ENCODE measurements around the gene PACRG. TPM values are rescaled to one million over a fixed set of nuclear protein-coding genes. Genes with fewer than 3 reads are reported as not detected.

PACRG gene
- total and polyA plus RNA-seq, 10 of the 15 experiments (the other 5 are each of a cell fraction or from before 2014, with no cell fraction given), result not detected

- CTCF ChIA-PET, result no interaction called here
Observed at GRCh38 chr6:163095401-163095800, 367.6 kb downstream of the PACRG start.

GRCh38 chr6:163098827-163099479, 371.2 kb downstream of the PACRG start:
- Histone ChIP-seq H2AFZ (ENCODE audit: control insufficient read depth, low read depth, low read length) (no peak overlapping the region), H3K27me3 (replicated peaks in 1 of 2; ENCODE audit: control insufficient read depth in 2 of 2, insufficient read depth in 2 of 2, low read length in 1 of 2) (no peaks in the 10 kb centered on the region; a peak in 1 of 4 replicates), H4K20me1 (ENCODE audit: control insufficient read depth, insufficient read depth) (no peaks in the 10 kb centered on the region), H3K79me2 (ENCODE audit: control insufficient read depth, insufficient read depth, low read length) (no peaks in the 10 kb centered on the region), H3K27ac (ENCODE audit: control insufficient read depth, insufficient read depth) (no peak overlapping the region), H3K9me3 (replicated peaks; ENCODE audit: control insufficient read depth, insufficient read depth, low read length) (no peaks in the 10 kb centered on the region), H3K36me3 (ENCODE audit: control insufficient read depth in 2 of 2, insufficient read depth in 2 of 2, low read length in 1 of 2) (no peaks in the 10 kb centered on the region), H3K9ac (ENCODE audit: control insufficient read depth, insufficient read depth, low read length) (no peak overlapping the region), H3K4me1 (ENCODE audit: control insufficient read depth, insufficient read depth, low read length) (no peaks in the 10 kb centered on the region), H3K4me2 (ENCODE audit: control insufficient read depth, insufficient read depth) (no peak overlapping the region), H3K4me3 (no peak overlapping the region)
- ChIA-PET RAD21 (ENCODE audit: unreplicated experiment) (no interaction called here), SMC1A (ENCODE audit: uncharacterized antibody, unreplicated experiment) (interaction anchor here (0.6 kb wide), 1 partner anchor 993 kb away, joined by 3 read pairs; no protein-coding TSS in a partner anchor), CTCF (no interaction called here), POLR2A (no interaction called here)
- in situ Hi-C loops (cut with MboI) (no loop called here), intact Hi-C loops (cut with micrococcal nuclease; ENCODE audit: unreplicated experiment) (no loop called here)
- BruUV-seq (replicated peaks), result no TSS peak
- ATAC-seq (no peak), FAIRE-seq (no peak), DNase-seq (ENCODE audit: low read depth, low spot score) (no peak)
- 44% methylated on average over 8 of the region's 8 CpGs for WGBS (ENCODE audit: insufficient coverage, insufficient replicate concordance, low lambda C conversion rate, missing lambda C conversion rate)
- TF ChIP-seq STAT3 (IDR thresholded peaks at IDR 0.05; ENCODE audit: low read depth, low read length), result no peak
- TF ChIP-seq NFIC (IDR thresholded peaks at IDR 0.05; ENCODE audit: low read depth, low read length), result no peak
- TF ChIP-seq, protein P1, sequence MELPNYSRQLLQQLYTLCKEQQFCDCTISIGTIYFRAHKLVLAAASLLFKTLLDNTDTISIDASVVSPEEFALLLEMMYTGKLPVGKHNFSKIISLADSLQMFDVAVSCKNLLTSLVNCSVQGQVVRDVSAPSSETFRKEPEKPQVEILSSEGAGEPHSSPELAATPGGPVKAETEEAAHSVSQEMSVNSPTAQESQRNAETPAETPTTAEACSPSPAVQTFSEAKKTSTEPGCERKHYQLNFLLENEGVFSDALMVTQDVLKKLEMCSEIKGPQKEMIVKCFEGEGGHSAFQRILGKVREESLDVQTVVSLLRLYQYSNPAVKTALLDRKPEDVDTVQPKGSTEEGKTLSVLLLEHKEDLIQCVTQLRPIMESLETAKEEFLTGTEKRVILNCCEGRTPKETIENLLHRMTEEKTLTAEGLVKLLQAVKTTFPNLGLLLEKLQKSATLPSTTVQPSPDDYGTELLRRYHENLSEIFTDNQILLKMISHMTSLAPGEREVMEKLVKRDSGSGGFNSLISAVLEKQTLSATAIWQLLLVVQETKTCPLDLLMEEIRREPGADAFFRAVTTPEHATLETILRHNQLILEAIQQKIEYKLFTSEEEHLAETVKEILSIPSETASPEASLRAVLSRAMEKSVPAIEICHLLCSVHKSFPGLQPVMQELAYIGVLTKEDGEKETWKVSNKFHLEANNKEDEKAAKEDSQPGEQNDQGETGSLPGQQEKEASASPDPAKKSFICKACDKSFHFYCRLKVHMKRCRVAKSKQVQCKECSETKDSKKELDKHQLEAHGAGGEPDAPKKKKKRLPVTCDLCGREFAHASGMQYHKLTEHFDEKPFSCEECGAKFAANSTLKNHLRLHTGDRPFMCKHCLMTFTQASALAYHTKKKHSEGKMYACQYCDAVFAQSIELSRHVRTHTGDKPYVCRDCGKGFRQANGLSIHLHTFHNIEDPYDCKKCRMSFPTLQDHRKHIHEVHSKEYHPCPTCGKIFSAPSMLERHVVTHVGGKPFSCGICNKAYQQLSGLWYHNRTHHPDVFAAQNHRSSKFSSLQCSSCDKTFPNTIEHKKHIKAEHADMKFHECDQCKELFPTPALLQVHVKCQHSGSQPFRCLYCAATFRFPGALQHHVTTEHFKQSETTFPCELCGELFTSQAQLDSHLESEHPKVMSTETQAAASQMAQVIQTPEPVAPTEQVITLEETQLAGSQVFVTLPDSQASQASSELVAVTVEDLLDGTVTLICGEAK (IDR thresholded peaks at IDR 0.05; ENCODE audit: borderline replicate concordance), result no peak
- no peak for TF ChIP-seq HDAC2 (IDR thresholded peaks at IDR 0.05)
- no peak for TF ChIP-seq BRCA1 (IDR thresholded peaks at IDR 0.05; ENCODE audit: low read depth, low read length)
- no peak for TF ChIP-seq JUND (IDR thresholded peaks at IDR 0.05; ENCODE audit: low read depth, low read length)
- TF ChIP-seq SUPT20H (IDR thresholded peaks at IDR 0.05; ENCODE audit: borderline replicate concordance, control insufficient read depth, low read depth, low read length), result no peak
- TF ChIP-seq TARDBP (IDR thresholded peaks at IDR 0.05; ENCODE audit: borderline replicate concordance), result no peak
- TF ChIP-seq NR2F1 (conservative IDR thresholded peaks at IDR 0.05), result no peak
- no peak for TF ChIP-seq CBFB (IDR thresholded peaks at IDR 0.05; ENCODE audit: low read depth)
- TF ChIP-seq EP300 (IDR thresholded peaks at IDR 0.05; ENCODE audit: borderline replicate concordance in 1 of 2, control insufficient read depth in 1 of 2, low read depth in 2 of 2, low read length in 2 of 2), result no peak
- TF ChIP-seq IKZF2 (IDR thresholded peaks at IDR 0.05), result no peak
- no peak for TF ChIP-seq CHD4 (IDR thresholded peaks at IDR 0.05)

More at GRCh38 chr6:163095401-163095800, 367.6 kb downstream of the PACRG start:
- intact Hi-C loops (cut with micrococcal nuclease; ENCODE audit: unreplicated experiment) (no loop called here), in situ Hi-C loops (cut with MboI) (no loop called here)
- Histone ChIP-seq H3K9ac (ENCODE audit: control insufficient read depth, insufficient read depth, low read length) (no peak overlapping the region), H3K27me3 (replicated peaks in 1 of 2; ENCODE audit: control insufficient read depth in 2 of 2, insufficient read depth in 2 of 2, low read length in 1 of 2) (no peaks in the 10 kb centered on the region), H3K9me3 (replicated peaks; ENCODE audit: control insufficient read depth, insufficient read depth, low read length) (no peaks in the 10 kb centered on the region), H3K79me2 (ENCODE audit: control insufficient read depth, insufficient read depth, low read length) (no peaks in the 10 kb centered on the region), H3K4me2 (ENCODE audit: control insufficient read depth, insufficient read depth) (no peak overlapping the region), H2AFZ (ENCODE audit: control insufficient read depth, low read depth, low read length) (no peak overlapping the region), H3K4me1 (ENCODE audit: control insufficient read depth, insufficient read depth, low read length) (no peaks in the 10 kb centered on the region), H3K27ac (ENCODE audit: control insufficient read depth, insufficient read depth) (no peak overlapping the region), H3K4me3 (no peak overlapping the region), H4K20me1 (ENCODE audit: control insufficient read depth, insufficient read depth) (no peaks in the 10 kb centered on the region), H3K36me3 (ENCODE audit: control insufficient read depth in 2 of 2, insufficient read depth in 2 of 2, low read length in 1 of 2) (no peaks in the 10 kb centered on the region)
- no peak for TF ChIP-seq STAT1 (conservative IDR thresholded peaks at IDR 0.05)
- no peak for TF ChIP-seq IKZF2 (IDR thresholded peaks at IDR 0.05)
- TF ChIP-seq MTA3 (IDR thresholded peaks at IDR 0.05; ENCODE audit: borderline replicate concordance, low read length), result no peak
- no peak for TF ChIP-seq ZBED1 (IDR thresholded peaks at IDR 0.05; ENCODE audit: borderline replicate concordance)
- BruUV-seq (replicated peaks), result no TSS peak
- ChIA-PET RAD21 (ENCODE audit: unreplicated experiment) (interaction anchor here (0.6 kb wide), 1 partner anchor 720 kb away, joined by 3 read pairs; no protein-coding TSS in a partner anchor), POLR2A (no interaction called here), SMC1A (ENCODE audit: uncharacterized antibody, unreplicated experiment) (no interaction called here)
- DNase-seq (ENCODE audit: low read depth, low spot score), result no peak
- no peak for ATAC-seq
- FAIRE-seq, result no peak
- whole genome bisulfite sequencing (ENCODE audit: insufficient coverage, insufficient replicate concordance, low lambda C conversion rate, missing lambda C conversion rate), result 27% methylated on average over 9 of the region's 9 CpGs
